Liver (tissue), 9 donors: ENCODE measurements around the gene VIL1. TPM values are rescaled to one million over a fixed set of nuclear protein-coding genes. Genes with fewer than 3 reads are reported as not detected.
A peak's percentile ranks its signal among the peaks of the same experiment; 100 is the strongest.

Experiments used
- DNase-seq: peaks from one replicate; pipeline ENCODE4 v3.0.0-alpha.2; 2017; ENCODE audit warnings: low spot score
- H3K27ac ChIP-seq, 2 donors: one replicate each; pipeline ENCODE4 v1.7.0; 2013; ENCODE audit warnings: inconsistent platforms in 2 of 2, low read length in 2 of 2, control low read depth in 1 of 2, low read depth in 1 of 2, mild to moderate bottlenecking in 1 of 2
- H3K27me3 ChIP-seq, 4 donors: one replicate each; pipeline versions ENCODE4 v1.6.1 to v1.7.0; 2013; ENCODE audit warnings: low read length in 3 of 4, inconsistent platforms in 1 of 4, mild to moderate bottlenecking in 1 of 4, moderate library complexity in 1 of 4; ENCODE audit not compliant: control insufficient read depth in 4 of 4, insufficient read depth in 4 of 4
- H3K36me3 ChIP-seq, 4 donors: one replicate each; pipeline versions ENCODE4 v1.6.1 to v1.7.0; 2013; ENCODE audit warnings: low read length in 3 of 4, mild to moderate bottlenecking in 3 of 4, low read depth in 1 of 4, moderate library complexity in 1 of 4; ENCODE audit not compliant: control insufficient read depth in 4 of 4, insufficient read depth in 3 of 4
- H3K4me1 ChIP-seq, 4 donors: one replicate each; pipeline versions ENCODE4 v1.6.1 to v1.7.0; 2013; ENCODE audit warnings: low read length in 3 of 4, mild to moderate bottlenecking in 3 of 4, moderate library complexity in 1 of 4; ENCODE audit not compliant: control insufficient read depth in 4 of 4, insufficient read depth in 4 of 4
- H3K4me3 ChIP-seq, 3 donors: one replicate each; pipeline versions ENCODE4 v1.6.1 to v1.7.0; 2013; ENCODE audit warnings: low read length in 3 of 3, control low read depth in 1 of 3, low read depth in 1 of 3, mild to moderate bottlenecking in 1 of 3
- H3K9ac ChIP-seq, 2 donors: one replicate each; pipeline ENCODE4 v1.7.0; 2013; ENCODE audit warnings: low read length in 2 of 2, mild to moderate bottlenecking in 2 of 2, moderate library complexity in 2 of 2, control low read depth in 1 of 2, low read depth in 1 of 2
- H3K9me3 ChIP-seq, 4 donors: one replicate each; pipeline versions ENCODE4 v1.6.1 to v1.7.0; 2013; ENCODE audit warnings: low read length in 3 of 4; ENCODE audit not compliant: control insufficient read depth in 4 of 4
- ATF3 ChIP-seq: IDR thresholded peaks from 2 replicates; pipeline ENCODE4 v1.6.1; 2016; ENCODE audit warnings: antibody characterized with exemption
- CTCF ChIP-seq: fragments of 150-350 bp; IDR thresholded peaks from 2 replicates; pipeline ENCODE4 v1.5.1; 2017; ENCODE audit warnings: improper control_type of control experiment, low read depth, low read length; ENCODE audit not compliant: missing input control
- EGR1 ChIP-seq, 2 donors: IDR thresholded peaks; 2 replicates each; pipeline ENCODE4 v1.6.1; 2016 to 2018; ENCODE audit warnings: antibody characterized with exemption in 2 of 2, low read depth in 2 of 2
- FOXA1 ChIP-seq: IDR thresholded peaks from 2 replicates; pipeline ENCODE4 v1.6.1; 2016; ENCODE audit warnings: antibody characterized with exemption
- FOXA2 ChIP-seq: IDR thresholded peaks from 2 replicates; pipeline ENCODE4 v1.6.1; 2016; ENCODE audit warnings: antibody characterized with exemption
- GABPA ChIP-seq, 2 donors: IDR thresholded peaks in 1 of 2; conservative IDR thresholded peaks in 1 of 2; 2 replicates each; pipeline ENCODE4 v1.6.1; 2016; ENCODE audit warnings: antibody characterized with exemption in 2 of 2, mild to moderate bottlenecking in 1 of 2, moderate library complexity in 1 of 2
- HNF4A ChIP-seq, 2 donors: conservative IDR thresholded peaks; 2 replicates each; pipeline ENCODE4 v1.6.1; 2016; ENCODE audit warnings: antibody characterized with exemption in 2 of 2, mild to moderate bottlenecking in 2 of 2
- HNF4G ChIP-seq: IDR thresholded peaks from 2 replicates; pipeline ENCODE4 v1.6.1; 2016; ENCODE audit warnings: antibody characterized with exemption
- JUND ChIP-seq, 2 donors: IDR thresholded peaks; 2 replicates each; pipeline ENCODE4 v1.6.1; 2016; ENCODE audit warnings: antibody characterized with exemption in 2 of 2
- MAX ChIP-seq: IDR thresholded peaks from 2 replicates; pipeline ENCODE4 v1.6.1; 2016; ENCODE audit warnings: antibody characterized with exemption
- NR2F2 ChIP-seq: IDR thresholded peaks from 2 replicates; pipeline ENCODE4 v1.6.1; 2016; ENCODE audit warnings: antibody characterized with exemption
- RAD21 ChIP-seq, 2 donors: IDR thresholded peaks; 2 replicates each; pipeline ENCODE4 v1.6.1; 2016; ENCODE audit warnings: antibody characterized with exemption in 2 of 2, mild to moderate bottlenecking in 2 of 2
- REST ChIP-seq: IDR thresholded peaks from 2 replicates; pipeline ENCODE4 v1.6.1; 2016; ENCODE audit warnings: antibody characterized with exemption, mild to moderate bottlenecking
- RXRA ChIP-seq, 2 donors: IDR thresholded peaks; 2 replicates each; pipeline ENCODE4 v1.6.1; 2017 to 2018; ENCODE audit warnings: antibody characterized with exemption in 2 of 2, mild to moderate bottlenecking in 1 of 2
- SP1 ChIP-seq: IDR thresholded peaks from 2 replicates; pipeline ENCODE4 v1.6.1; 2018; ENCODE audit warnings: antibody characterized with exemption, mild to moderate bottlenecking
- TAF1 ChIP-seq: conservative IDR thresholded peaks from 2 replicates; pipeline ENCODE4 v1.6.1; 2016; ENCODE audit warnings: antibody characterized with exemption, mild to moderate bottlenecking
- YY1 ChIP-seq: IDR thresholded peaks from 2 replicates; pipeline ENCODE4 v1.6.1; 2016; ENCODE audit warnings: antibody characterized with exemption, mild to moderate bottlenecking
- ZBTB33 ChIP-seq: IDR thresholded peaks from 2 replicates; pipeline ENCODE4 v1.6.1; 2016; ENCODE audit warnings: antibody characterized with exemption
- WGBS: extraction: QIAGEN DNeasy Blood & Tissue Kit; methylation state at CpG from one replicate; pipeline ENCODE4 v1.1.7; 2013; 5-methylcytosine and 5-hydroxymethylcytosine counted together
- polyA plus RNA-seq, 2 donors: library from polyadenylated mRNA; stranded (reverse) in 1 of 2; unstranded in 1 of 2; fragments of 200-250 nt in 1 of 2; fragments of >200 nt in 1 of 2; fragmentation: Nextera tagmentation in 1 of 2; extraction: Ambion mirVana in 1 of 2; gene quantifications; one replicate each; pipeline versions ENCODE4 v1.2.1 to v1.2.3, GENCODE V29; 2013 to 2015
- total RNA-seq, 2 donors: library from RNA; depleted of rRNA; stranded (reverse); fragments of >200 nt; gene quantifications; one replicate each; pipeline ENCODE4 v1.2.3, GENCODE V29; 2014
- donor health status: healthy.
- donor health status: healthy.
- donor health status: healthy.
- donor health status: healthy.
- donor health status: healthy.

Gene VIL1
- total and polyA plus RNA-seq, 4 donors = 16.4 to 72.0 (median 31.6) TPM

GRCh38 chr2:218444692-218445357 is 25.9 kb downstream of the VIL1 start:
- Histone ChIP-seq H3K9ac (no peak overlapping the region), H3K27me3 (no peaks in the 10 kb centered on the region), H3K27ac (peak overlapping the region; percentile 43 to 50), H3K4me1 (peaks cover 10 to 30% (median 12%) of the 10 kb centered on the region in 4 donors), H3K9me3 (no peaks in the 10 kb centered on the region), H3K36me3 (peaks cover 1 to 46% (median 26%) of the 10 kb centered on the region in 4 donors), H3K4me3 (no peak overlapping the region)
- 69% methylated on average over 7 of the region's 7 CpGs for WGBS
- TF ChIP-seq REST (peak; percentile 88), FOXA2 (peak; percentile 98), FOXA1 (peak; percentile 95), HNF4G (peak; percentile 99), ATF3 (peak; percentile 65), TAF1 (no peak), HNF4A (conservative IDR thresholded peaks at IDR 0.05) (peak; percentile 99 to 100), RAD21 (IDR thresholded peaks at IDR 0.05) (peak; percentile 59), YY1 (peak; percentile 86), NR2F2 (peak; percentile 38), EGR1 (IDR thresholded peaks at IDR 0.05; ENCODE audit: low read depth in 2 of 2) (peak; percentile 71 to 98), CTCF (no peak), RXRA (IDR thresholded peaks at IDR 0.05) (peak; percentile 97 to 99), ZBTB33 (peak; percentile 94), MAX (peak; percentile 99), GABPA (IDR thresholded peaks at IDR 0.05 in 1 of 2, conservative IDR thresholded peaks at IDR 0.05 in 1 of 2) (peak in 1 of 2 donors; percentile 85), JUND (IDR thresholded peaks at IDR 0.05) (peak; percentile 45 to 93), SP1 (peak; percentile 100)
- peak; percentile 43 for DNase-seq
